SK-N-MC (cell line): ENCODE measurements around the gene BRAP.
"Not testable (repeated sequence)": the region's sequence is repeated elsewhere in the genome, so short reads cannot be mapped to it uniquely, and the experiment has no call there.

ENCODE experiments used
- EZH2 ChIP-seq: fragments of 200-600 bp; sonication (generic); IDR thresholded peaks from one replicate; pipeline ENCODE4 v1.6.1; 2017; ENCODE audit warnings: antibody characterized with exemption
- POLR2AphosphoS5 ChIP-seq: IDR thresholded peaks from 2 replicates; pipeline ENCODE4 v1.6.1; 2012; ENCODE audit warnings: mild to moderate bottlenecking, low read depth, low read length, borderline replicate concordance

- not testable (repeated sequence) for TF ChIP-seq POLR2AphosphoS5, EZH2
These were observed 90.4 kb downstream of the BRAP start for GRCh38 chr12:111595341-111595835.
